Stimulated activated CD4-positive, alpha-beta T cell treated with anti-CD3 and anti-CD28 coated beads, Interleukin-1b, Interleukin-23, amount 100 ng/mL, for 4 hours (primary cell): ENCODE results near the gene SNX33.
"Not testable (repeated sequence)": the region's sequence is repeated elsewhere in the genome, so short reads cannot be mapped to it uniquely, and the experiment has no call there.

Source experiments
- DNase-seq, 2 donors: peaks; one replicate each; pipeline ENCODE4 v3.0.0-alpha.2; 2020; ENCODE audit warnings: low read depth in 2 of 2

Gene SNX33

GRCh38 chr15:75699961-75700874 lies 52.5 kb downstream of the SNX33 start:
- not testable (repeated sequence) for DNase-seq

- DNase-seq = not testable (repeated sequence)
Observed at GRCh38 chr15:75701071-75702003, 53.6 kb downstream of the SNX33 start.

DNA sequence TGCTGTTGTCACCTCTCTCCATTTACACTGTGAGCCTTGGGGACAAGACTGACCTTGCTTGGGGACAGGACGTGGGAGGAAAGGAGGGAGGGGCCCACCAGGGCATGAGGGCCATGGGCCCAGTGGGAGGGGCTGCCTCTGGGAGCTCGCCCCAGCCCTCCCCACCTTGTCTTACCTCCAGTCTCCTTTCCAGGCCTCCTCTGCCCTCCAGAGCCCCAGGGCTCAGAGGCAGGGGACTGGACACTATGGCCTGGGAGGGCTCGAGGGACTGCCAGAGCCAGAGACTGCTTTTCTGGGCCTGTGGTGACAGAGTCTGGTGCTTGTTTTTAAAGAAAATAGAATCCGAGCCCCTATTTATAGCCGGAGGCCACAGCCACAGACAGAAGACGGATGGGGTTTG lies 54.7 kb downstream of the SNX33 start:
- no peak for DNase-seq

DNA sequence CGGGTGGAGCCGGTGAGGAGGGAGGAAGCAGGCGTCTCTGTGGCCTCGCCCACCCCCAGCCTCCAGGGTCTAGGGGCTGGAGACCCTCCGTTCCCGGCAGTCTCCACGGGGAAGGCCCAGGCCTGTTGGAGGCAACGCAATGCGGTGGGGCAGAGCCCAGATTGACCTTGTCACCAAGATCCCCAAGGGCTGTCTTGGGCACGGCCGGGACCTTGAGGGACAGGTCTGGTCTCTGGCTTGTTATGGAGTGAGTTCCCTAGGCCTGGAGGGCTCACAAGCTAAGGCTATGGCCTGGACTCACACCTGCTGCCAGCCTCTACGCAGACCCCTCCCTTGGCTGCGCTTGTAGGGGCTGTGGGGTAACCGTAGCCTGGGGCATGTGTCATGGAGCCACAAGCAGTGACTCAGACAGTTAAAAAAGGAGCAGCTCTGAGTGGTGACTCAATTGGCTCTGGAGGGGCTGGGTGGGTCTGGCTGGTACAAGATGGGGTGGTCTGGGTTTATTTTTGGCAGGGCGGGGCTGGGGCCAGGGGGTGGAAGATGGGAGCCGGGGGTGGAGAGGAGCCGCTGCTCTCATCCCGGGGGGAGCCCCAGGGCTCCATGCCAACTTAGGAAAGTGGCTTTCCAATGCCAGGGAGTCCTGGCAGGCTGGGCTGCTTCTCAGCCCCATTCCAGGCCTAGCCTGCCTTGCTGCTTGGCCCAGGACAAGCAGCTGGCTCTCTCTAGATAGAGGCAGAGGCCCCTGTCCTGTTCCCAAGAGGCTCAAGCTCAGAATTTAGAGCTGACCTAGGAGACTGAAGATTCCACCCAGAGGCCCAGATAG lies 55.9 kb downstream of the SNX33 start:
- DNase-seq = not testable (repeated sequence)

GRCh38 chr15:75704263-75704615 lies 56.5 kb downstream of the SNX33 start:
- no peak for DNase-seq

GRCh38 chr15:75704618-75705017 lies 56.9 kb downstream of the SNX33 start:
- no peak for DNase-seq

GRCh38 chr15:75705375-75705774 lies 57.7 kb downstream of the SNX33 start:
- DNase-seq = not testable (repeated sequence)

- DNase-seq = no peak
Observed at GRCh38 chr15:75705854-75706681, 58.4 kb downstream of the SNX33 start.

DNA sequence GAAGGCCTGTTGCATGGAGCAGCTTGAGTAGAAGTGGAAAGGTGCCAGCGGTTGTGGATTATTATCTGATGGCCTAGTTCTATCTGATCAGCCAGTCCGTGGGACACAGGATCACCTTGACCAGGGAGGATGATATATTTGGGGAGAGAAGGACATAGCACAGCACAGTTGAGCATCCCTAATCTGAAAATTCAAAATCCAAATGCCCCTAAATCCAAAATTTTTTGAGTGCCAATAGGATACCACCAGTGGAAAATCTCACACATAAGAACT lies 58.9 kb downstream of the SNX33 start:
- DNase-seq = no peak

GRCh38 chr15:75709458-75709857 lies 61.7 kb downstream of the SNX33 start:
- DNase-seq = not testable (repeated sequence)

- DNase-seq = not testable (repeated sequence)
Observed at GRCh38 chr15:75710874-75711273, 63.2 kb downstream of the SNX33 start.

DNA sequence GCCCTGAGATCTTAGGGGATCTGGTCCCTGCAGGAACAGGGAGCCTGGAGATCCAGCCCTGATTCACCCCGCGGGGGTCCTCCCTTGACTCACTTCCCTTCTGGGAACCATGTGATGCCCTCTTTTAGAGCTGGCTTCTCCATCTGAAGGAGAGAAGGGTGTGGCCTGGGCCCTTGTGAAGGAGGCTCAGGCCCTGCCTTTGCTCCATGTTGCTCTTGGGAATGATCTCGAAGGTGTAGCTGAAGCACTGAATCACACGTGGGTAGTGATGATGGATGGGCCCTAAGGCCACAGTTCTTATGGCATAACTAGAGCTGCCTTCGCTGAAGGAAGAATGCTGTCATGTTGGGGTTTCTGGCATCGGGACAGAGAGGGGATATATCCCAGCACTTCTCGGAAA lies 63.8 kb downstream of the SNX33 start:
- not testable (repeated sequence) for DNase-seq
